Thyroid gland (tissue), 4 donors: ENCODE results near the gene PROK1. TPM values are rescaled to one million over a fixed set of nuclear protein-coding genes. Genes with fewer than 3 reads are reported as not detected.

ENCODE experiments used
- DNase-seq, 2 donors: peaks; one replicate each; pipeline ENCODE4 v3.0.0-alpha.2; 2019
- H3K27ac ChIP-seq, 3 donors: fragments of 200-600 bp; sonication (generic); 1 replicate in 2 of 3; 2 replicates in 1 of 3; pipeline ENCODE4 v1.5.1; 2016 to 2019; ENCODE audit warnings: mild to moderate bottlenecking in 1 of 3, moderate library complexity in 1 of 3
- H3K27me3 ChIP-seq: fragments of 200-600 bp; sonication (generic); one replicate; pipeline ENCODE4 v1.5.1; 2019
- H3K36me3 ChIP-seq, 2 donors: fragments of 200-600 bp; sonication (generic); one replicate each; pipeline ENCODE4 v1.5.1; 2016 to 2019
- H3K4me1 ChIP-seq, 2 donors: fragments of 200-600 bp; sonication (generic); one replicate each; pipeline ENCODE4 v1.5.1; 2017 to 2019
- H3K4me3 ChIP-seq, 3 donors: fragments of 200-600 bp; sonication (generic); replicated peaks in 1 of 3; 1 replicate in 2 of 3; 2 replicates in 1 of 3; pipeline ENCODE4 v1.5.1; 2016; ENCODE audit warnings: mild to moderate bottlenecking in 1 of 3
- H3K9me3 ChIP-seq: fragments of 200-600 bp; sonication (generic); one replicate; pipeline ENCODE4 v1.5.1; 2017
- CTCF ChIP-seq, 6 experiments: fragments of 200-600 bp in 3 of 6; fragments of 450-650 bp in 3 of 6; sonication (generic) in 3 of 6; IDR thresholded peaks; one replicate each; pipeline ENCODE4 v1.5.1; 2016 to 2019; ENCODE audit warnings: antibody characterized with exemption in 6 of 6, mild to moderate bottlenecking in 2 of 6, inconsistent platforms in 1 of 6, moderate library complexity in 1 of 6
- POLR2A ChIP-seq, 2 donors: fragments of 450-650 bp; IDR thresholded peaks; one replicate each; pipeline ENCODE4 v1.6.1; 2017; ENCODE audit warnings: antibody characterized with exemption in 2 of 2, mild to moderate bottlenecking in 2 of 2, moderate library complexity in 1 of 2
- WGBS, 2 donors: methylation state at CpG; one replicate each; pipeline ENCODE4 v1.1.5; 2017; 5-methylcytosine and 5-hydroxymethylcytosine counted together
- intact Hi-C: fragments of 100-400 bp; cut with DNase I; formaldehyde crosslinking; loops from one replicate; pipeline ENCODE4 v1.15.1; 2023
- total RNA-seq, 4 donors: library from RNA; depleted of rRNA; stranded (reverse); fragments of >200 nt; gene quantifications; one replicate each; pipeline ENCODE4 v1.2.3, GENCODE V29; 2016

Gene PROK1
- total RNA-seq, 4 donors from 2014 or later, result 0.33 TPM; not detected in 3

- intact Hi-C loops, result loop anchor here (5.0 kb wide), 1 partner anchor 52 kb away; no protein-coding TSS in a partner anchor
- H3K27me3 ChIP-seq, result no peaks in the 10 kb centered on the region
- H3K9me3 ChIP-seq, result no peaks in the 10 kb centered on the region
- TF ChIP-seq CTCF (IDR thresholded peaks at IDR 0.05), result no peak
- TF ChIP-seq POLR2A (IDR thresholded peaks at IDR 0.05), result no peak
- no peak overlapping the region for H3K4me3 ChIP-seq
- peak; percentile 9 to 19 for DNase-seq
- no peaks in the 10 kb centered on the region for H3K4me1 ChIP-seq
- H3K36me3 ChIP-seq, result no peaks in the 10 kb centered on the region
- no peak overlapping the region for H3K27ac ChIP-seq
- 52 to 55% methylated on average over 8 to 9 of the region's 9 CpGs for WGBS, 2 donors
Observed at GRCh38 chr1:110425612-110426152, 25.3 kb upstream of the PROK1 start.

GRCh38 chr1:110426854-110427253 lies 24.1 kb upstream of the PROK1 start:
- Histone ChIP-seq H3K4me3 (no peak overlapping the region), H3K9me3 (no peaks in the 10 kb centered on the region), H3K27me3 (no peaks in the 10 kb centered on the region), H3K36me3 (no peaks in the 10 kb centered on the region), H3K27ac (no peak overlapping the region), H3K4me1 (no peaks in the 10 kb centered on the region)
- 56 to 63% methylated on average over 4 of the region's 4 CpGs for WGBS, 2 donors
- intact Hi-C loops, result loop anchor here (5.0 kb wide), 1 partner anchor 50 kb away; no protein-coding TSS in a partner anchor
- DNase-seq, result no peak
- no peak for TF ChIP-seq CTCF (IDR thresholded peaks at IDR 0.05)
- TF ChIP-seq POLR2A (IDR thresholded peaks at IDR 0.05), result no peak

GRCh38 chr1:110428946-110429345 lies 22.0 kb upstream of the PROK1 start:
- Histone ChIP-seq H3K27me3 (no peaks in the 10 kb centered on the region), H3K36me3 (no peaks in the 10 kb centered on the region), H3K4me1 (no peaks in the 10 kb centered on the region), H3K4me3 (no peak overlapping the region), H3K9me3 (no peaks in the 10 kb centered on the region), H3K27ac (no peak overlapping the region)
- intact Hi-C loops, result loop anchor here (5.0 kb wide), 1 partner anchor 48 kb away; no protein-coding TSS in a partner anchor
- TF ChIP-seq CTCF (IDR thresholded peaks at IDR 0.05) (no peak), POLR2A (IDR thresholded peaks at IDR 0.05) (no peak)
- WGBS, 2 donors, result 72 to 82% methylated on average over 4 of the region's 4 CpGs
- DNase-seq, result no peak

- no peak for DNase-seq
- intact Hi-C loops, result no loop called here
- Histone ChIP-seq H3K27me3 (no peaks in the 10 kb centered on the region), H3K4me3 (no peak overlapping the region), H3K36me3 (no peaks in the 10 kb centered on the region), H3K27ac (no peak overlapping the region), H3K4me1 (no peaks in the 10 kb centered on the region), H3K9me3 (no peaks in the 10 kb centered on the region)
- 63 to 64% methylated on average over 6 of the region's 6 CpGs for WGBS, 2 donors
- no peak for TF ChIP-seq POLR2A (IDR thresholded peaks at IDR 0.05)
- TF ChIP-seq CTCF (IDR thresholded peaks at IDR 0.05), result no peak
Observed at GRCh38 chr1:110430366-110430765, 20.6 kb upstream of the PROK1 start.

GRCh38 chr1:110430901-110431300 lies 20.0 kb upstream of the PROK1 start:
- H3K36me3 ChIP-seq, result no peaks in the 10 kb centered on the region
- H3K27me3 ChIP-seq, result no peaks in the 10 kb centered on the region
- no peak overlapping the region for H3K27ac ChIP-seq
- no peaks in the 10 kb centered on the region for H3K9me3 ChIP-seq
- intact Hi-C loops, result no loop called here
- 82 to 94% methylated on average over 4 of the region's 4 CpGs for WGBS, 2 donors
- TF ChIP-seq POLR2A (IDR thresholded peaks at IDR 0.05), result no peak
- TF ChIP-seq CTCF (IDR thresholded peaks at IDR 0.05), result no peak
- no peak for DNase-seq
- H3K4me1 ChIP-seq, result no peaks in the 10 kb centered on the region
- no peak overlapping the region for H3K4me3 ChIP-seq
